Measurements from ENCODE around the gene TRMU.
"Not testable (repeated sequence)": the region's sequence is repeated elsewhere in the genome, so short reads cannot be mapped to it uniquely, and the experiment has no call there.

Gene TRMU

GRCh38 chr22:46300491-46300890 lies 35.0 kb upstream of the TRMU start:
- no peak for DNase-seq

DNA sequence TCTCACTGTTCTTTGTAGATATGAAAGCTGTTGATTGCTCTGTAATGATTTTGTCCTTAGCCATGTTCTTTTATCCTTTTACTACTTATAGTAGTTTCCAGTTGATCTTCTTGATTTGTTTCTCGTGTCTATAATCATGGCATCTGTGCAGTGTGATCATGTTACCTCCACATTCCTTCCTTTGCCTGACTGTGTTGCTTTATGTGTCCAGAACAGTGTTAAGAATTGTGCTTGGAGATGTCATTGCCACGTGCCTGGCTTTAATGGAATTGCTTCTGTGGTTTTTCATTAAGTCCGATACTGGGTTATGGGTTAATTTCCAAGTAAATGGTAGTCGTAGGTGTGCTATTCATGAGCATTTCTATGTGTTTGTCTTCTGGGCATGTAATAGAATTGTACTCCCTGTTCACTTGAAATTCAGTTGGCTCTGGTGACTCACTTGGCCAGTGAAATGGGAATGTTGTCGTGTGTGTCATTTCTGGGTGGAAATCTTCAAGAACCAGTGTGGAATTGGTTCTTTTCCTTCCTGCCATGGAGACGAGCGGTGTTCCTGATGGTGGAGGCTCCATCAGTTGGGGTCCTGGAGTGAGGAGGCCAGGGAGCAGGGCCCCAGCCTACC lies 32.1 kb upstream of the TRMU start:
- no peak for DNase-seq

- no peak for DNase-seq
Measured at GRCh38 chr22:46308283-46308988, 27.1 kb upstream of the TRMU start.

GRCh38 chr22:46309526-46310085 lies 25.9 kb upstream of the TRMU start:
- DNase-seq: no peak

- DNase-seq: no peak
Measured at GRCh38 chr22:46312056-46312455, 23.5 kb upstream of the TRMU start.

DNA sequence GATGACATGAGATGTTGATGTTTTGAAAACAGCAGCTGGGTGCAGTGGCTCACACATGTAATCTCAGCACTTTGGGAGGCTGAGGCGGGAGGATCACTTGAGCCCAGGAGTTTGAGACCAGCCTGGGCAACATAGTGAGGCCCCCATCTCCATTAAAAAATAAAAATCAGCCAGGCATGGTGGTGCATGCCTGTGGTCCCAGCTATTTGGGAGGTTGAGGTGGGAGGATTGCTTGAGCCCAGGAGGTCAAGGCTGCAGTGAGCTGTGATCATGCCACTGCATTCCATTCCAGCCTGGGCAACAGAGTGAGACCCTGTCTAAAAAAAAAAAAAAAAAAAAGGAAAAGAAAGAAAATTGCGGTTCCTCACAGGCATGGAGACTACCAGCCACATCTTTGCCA lies 22.7 kb upstream of the TRMU start:
- not testable (repeated sequence) for DNase-seq

DNA sequence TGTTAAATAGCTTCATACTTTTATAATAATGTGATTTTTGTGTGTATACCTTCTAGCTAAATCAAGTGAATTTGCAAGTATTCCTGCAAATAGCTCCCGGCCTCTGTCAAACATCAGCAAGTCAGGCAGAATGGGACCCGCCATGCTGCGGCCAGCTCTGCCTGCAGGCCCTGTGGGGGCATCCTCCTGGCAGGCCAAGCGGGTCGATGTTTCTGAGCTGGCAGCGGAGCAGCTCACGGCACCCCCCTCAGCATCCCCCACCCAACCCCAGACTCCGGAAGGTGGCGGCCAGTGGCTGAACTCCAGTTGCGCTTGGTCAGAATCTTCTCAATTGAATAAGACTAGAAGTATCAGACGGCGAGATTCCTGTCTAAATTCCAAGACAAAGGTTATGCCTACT lies 19.5 kb upstream of the TRMU start:
- DNase-seq: no peak

- DNase-seq: no peak
Measured at GRCh38 chr22:46317646-46318045, 17.9 kb upstream of the TRMU start.

GRCh38 chr22:46318576-46318975 lies 16.9 kb upstream of the TRMU start:
- no peak for DNase-seq

GRCh38 chr22:46319319-46319718 lies 16.2 kb upstream of the TRMU start:
- no peak for DNase-seq

GRCh38 chr22:46320166-46320710 lies 15.3 kb upstream of the TRMU start:
- no peak for DNase-seq

- DNase-seq: no peak
Measured at GRCh38 chr22:46320716-46321386, 14.7 kb upstream of the TRMU start.

DNA sequence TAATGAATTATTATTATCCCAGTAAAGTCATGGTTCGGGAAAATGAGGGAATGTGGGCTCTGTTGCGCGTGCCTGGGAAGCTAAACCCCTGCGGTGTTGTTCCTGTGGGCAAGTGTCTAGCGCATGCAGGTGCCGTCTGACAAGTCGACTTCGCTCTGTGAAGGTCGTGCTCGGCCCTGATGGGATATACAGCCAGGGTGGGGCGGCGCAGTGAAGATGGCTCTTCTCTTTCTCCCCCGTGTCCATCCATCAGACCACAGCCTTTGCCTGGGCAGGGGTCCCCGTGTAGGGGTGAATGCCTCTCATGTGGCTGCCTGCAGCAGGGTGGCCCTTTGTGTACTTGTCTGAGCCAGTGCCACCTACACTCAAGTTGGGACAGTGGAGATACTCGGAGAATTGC lies 12.8 kb upstream of the TRMU start:
- no peak for DNase-seq

- DNase-seq: no peak
Measured at GRCh38 chr22:46323162-46323561, 12.4 kb upstream of the TRMU start.

DNA sequence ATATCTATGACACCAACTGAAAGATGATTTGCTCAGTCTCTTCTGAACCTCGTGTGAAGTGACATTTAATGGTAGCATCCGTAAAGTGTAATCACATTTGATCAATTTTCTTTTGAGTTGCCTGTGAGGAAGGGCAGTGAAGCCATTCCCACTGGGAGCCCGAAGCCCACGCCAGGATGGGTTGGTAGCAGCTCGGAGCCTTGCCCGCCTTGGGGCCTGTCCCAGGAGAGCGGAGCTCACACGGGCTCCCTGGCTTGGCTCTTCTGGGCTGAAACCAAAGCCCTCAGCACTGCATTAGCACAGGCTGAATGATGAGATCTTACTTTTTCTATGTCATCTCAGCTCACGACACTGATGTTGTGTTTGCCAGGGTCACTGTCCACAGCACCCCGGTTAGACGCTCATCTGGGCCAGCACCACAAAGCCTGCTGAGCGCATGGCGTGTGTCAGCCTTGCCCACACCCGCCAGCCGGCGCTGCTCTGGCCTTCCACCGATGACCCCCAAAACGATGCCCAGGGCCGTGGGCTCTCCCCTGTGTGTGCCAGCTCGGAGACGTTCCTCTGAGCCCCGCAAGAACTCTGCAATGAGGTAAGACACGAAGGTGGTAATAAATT lies 9.3 kb upstream of the TRMU start:
- DNase-seq: no peak

GRCh38 chr22:46327691-46328465 lies 7.6 kb upstream of the TRMU start:
- DNase-seq: no peak

GRCh38 chr22:46328797-46329196 lies 6.7 kb upstream of the TRMU start:
- DNase-seq: no peak

GRCh38 chr22:46329616-46330015 lies 5.9 kb upstream of the TRMU start:
- DNase-seq: no peak

GRCh38 chr22:46330426-46330825 lies 5.1 kb upstream of the TRMU start:
- DNase-seq: no peak

GRCh38 chr22:46331496-46331895 lies 4.0 kb upstream of the TRMU start:
- no peak for DNase-seq

GRCh38 chr22:46336119-46337078 lies 885 bp downstream of the TRMU start:
- no peak for DNase-seq
